ENCODE measurements around the gene CDH26.

CDH26 gene

DNA sequence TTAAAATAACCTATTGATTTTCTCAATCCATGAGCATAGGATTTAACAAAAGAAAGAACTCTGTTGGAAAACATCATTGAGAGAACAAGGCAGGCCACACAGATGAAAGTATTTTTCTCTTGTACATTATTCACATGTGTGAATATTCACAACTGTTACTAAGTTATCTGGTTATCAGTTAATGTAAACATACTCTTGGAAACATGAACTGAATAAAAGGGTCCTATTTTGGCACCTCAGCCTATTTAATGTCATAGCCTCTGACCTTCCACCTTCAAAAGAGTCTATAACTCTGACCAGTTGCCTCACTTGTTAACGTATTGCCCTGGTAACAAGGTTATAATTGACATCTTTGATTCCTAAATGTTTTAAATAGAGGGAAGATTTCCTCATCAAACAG, 32.9 kb upstream of the CDH26 start:
- Histone ChIP-seq H2AFZ (ENCODE audit: low read depth, low read length, severe bottlenecking) (no peak overlapping the region), H3K4me2 (ENCODE audit: low read depth, low read length, poor library complexity, severe bottlenecking) (no peak overlapping the region), H3K9ac (ENCODE audit: low read length) (no peak overlapping the region)

DNA sequence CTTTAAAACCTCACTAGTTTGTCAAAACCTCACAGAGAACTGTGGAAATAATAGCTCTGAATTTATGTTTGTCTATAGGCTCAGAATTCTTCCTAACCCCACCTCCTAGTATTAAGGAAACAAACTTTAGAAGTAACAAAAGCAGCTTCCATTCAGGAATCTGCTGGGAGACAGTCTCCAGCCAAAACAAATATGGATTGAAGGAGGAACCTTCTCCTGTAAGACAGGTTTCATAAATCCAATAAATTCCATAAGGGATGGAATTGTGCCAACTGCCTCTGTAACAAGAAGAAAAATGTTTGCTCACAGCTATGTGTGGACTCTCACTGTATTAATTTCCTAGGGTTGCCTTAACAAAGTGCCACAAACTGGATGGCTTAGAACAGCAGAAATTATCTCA, 32.3 kb upstream of the CDH26 start:
- H3K27ac ChIP-seq (ENCODE audit: low read depth, low read length) = no peak overlapping the region
- no peaks in the 10 kb centered on the region for H3F3A ChIP-seq (ENCODE audit: insufficient read depth)
- H3K4me2 ChIP-seq (ENCODE audit: low read depth, low read length, poor library complexity, severe bottlenecking) = no peak overlapping the region
- no peak overlapping the region for H2AFZ ChIP-seq (ENCODE audit: low read depth, low read length, severe bottlenecking)
- TF ChIP-seq, protein P1, sequence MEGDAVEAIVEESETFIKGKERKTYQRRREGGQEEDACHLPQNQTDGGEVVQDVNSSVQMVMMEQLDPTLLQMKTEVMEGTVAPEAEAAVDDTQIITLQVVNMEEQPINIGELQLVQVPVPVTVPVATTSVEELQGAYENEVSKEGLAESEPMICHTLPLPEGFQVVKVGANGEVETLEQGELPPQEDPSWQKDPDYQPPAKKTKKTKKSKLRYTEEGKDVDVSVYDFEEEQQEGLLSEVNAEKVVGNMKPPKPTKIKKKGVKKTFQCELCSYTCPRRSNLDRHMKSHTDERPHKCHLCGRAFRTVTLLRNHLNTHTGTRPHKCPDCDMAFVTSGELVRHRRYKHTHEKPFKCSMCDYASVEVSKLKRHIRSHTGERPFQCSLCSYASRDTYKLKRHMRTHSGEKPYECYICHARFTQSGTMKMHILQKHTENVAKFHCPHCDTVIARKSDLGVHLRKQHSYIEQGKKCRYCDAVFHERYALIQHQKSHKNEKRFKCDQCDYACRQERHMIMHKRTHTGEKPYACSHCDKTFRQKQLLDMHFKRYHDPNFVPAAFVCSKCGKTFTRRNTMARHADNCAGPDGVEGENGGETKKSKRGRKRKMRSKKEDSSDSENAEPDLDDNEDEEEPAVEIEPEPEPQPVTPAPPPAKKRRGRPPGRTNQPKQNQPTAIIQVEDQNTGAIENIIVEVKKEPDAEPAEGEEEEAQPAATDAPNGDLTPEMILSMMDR (IDR thresholded peaks at IDR 0.05; ENCODE audit: insufficient read depth, low read length, poor library complexity, severe bottlenecking) = no peak
- no peak for TF ChIP-seq EZH2phosphoT487 (conservative IDR thresholded peaks at IDR 0.05; ENCODE audit: low read length)
- H3K27me3 ChIP-seq (ENCODE audit: low read length) = no peaks in the 10 kb centered on the region
- H3K36me3 ChIP-seq (ENCODE audit: low read length) = no peaks in the 10 kb centered on the region
- no peaks in the 10 kb centered on the region for H4K20me1 ChIP-seq (ENCODE audit: low read depth, low read length)
- no peaks in the 10 kb centered on the region for H3K9me2 ChIP-seq (replicated peaks; ENCODE audit: insufficient read depth, low read length)
- no peak overlapping the region for H3K9ac ChIP-seq (ENCODE audit: low read length)
- no peaks in the 10 kb centered on the region for H3K9me3 ChIP-seq (ENCODE audit: insufficient read depth, low read length)
- no peak overlapping the region for H3K4me3 ChIP-seq (ENCODE audit: insufficient read depth, low read length, poor library complexity, severe bottlenecking)
- no peaks in the 10 kb centered on the region for H3K79me2 ChIP-seq (ENCODE audit: insufficient read depth, low read length)

More for the DNA sequence above, 32.9 kb upstream of the CDH26 start:
- TF ChIP-seq EZH2phosphoT487 (conservative IDR thresholded peaks at IDR 0.05; ENCODE audit: low read length) = no peak
- TF ChIP-seq, protein P1 (IDR thresholded peaks at IDR 0.05; ENCODE audit: insufficient read depth, low read length, poor library complexity, severe bottlenecking) = no peak
- H3K36me3 ChIP-seq (ENCODE audit: low read length) = no peaks in the 10 kb centered on the region
- H3K27me3 ChIP-seq (ENCODE audit: low read length) = no peaks in the 10 kb centered on the region
- H3K9me2 ChIP-seq (replicated peaks; ENCODE audit: insufficient read depth, low read length) = no peaks in the 10 kb centered on the region
- H3K9me3 ChIP-seq (ENCODE audit: insufficient read depth, low read length) = no peaks in the 10 kb centered on the region
- H3K4me3 ChIP-seq (ENCODE audit: insufficient read depth, low read length, poor library complexity, severe bottlenecking) = no peak overlapping the region
- no peaks in the 10 kb centered on the region for H3F3A ChIP-seq (ENCODE audit: insufficient read depth)
- H3K79me2 ChIP-seq (ENCODE audit: insufficient read depth, low read length) = no peaks in the 10 kb centered on the region
- no peaks in the 10 kb centered on the region for H4K20me1 ChIP-seq (ENCODE audit: low read depth, low read length)
- H3K27ac ChIP-seq (ENCODE audit: low read depth, low read length) = no peak overlapping the region

DNA sequence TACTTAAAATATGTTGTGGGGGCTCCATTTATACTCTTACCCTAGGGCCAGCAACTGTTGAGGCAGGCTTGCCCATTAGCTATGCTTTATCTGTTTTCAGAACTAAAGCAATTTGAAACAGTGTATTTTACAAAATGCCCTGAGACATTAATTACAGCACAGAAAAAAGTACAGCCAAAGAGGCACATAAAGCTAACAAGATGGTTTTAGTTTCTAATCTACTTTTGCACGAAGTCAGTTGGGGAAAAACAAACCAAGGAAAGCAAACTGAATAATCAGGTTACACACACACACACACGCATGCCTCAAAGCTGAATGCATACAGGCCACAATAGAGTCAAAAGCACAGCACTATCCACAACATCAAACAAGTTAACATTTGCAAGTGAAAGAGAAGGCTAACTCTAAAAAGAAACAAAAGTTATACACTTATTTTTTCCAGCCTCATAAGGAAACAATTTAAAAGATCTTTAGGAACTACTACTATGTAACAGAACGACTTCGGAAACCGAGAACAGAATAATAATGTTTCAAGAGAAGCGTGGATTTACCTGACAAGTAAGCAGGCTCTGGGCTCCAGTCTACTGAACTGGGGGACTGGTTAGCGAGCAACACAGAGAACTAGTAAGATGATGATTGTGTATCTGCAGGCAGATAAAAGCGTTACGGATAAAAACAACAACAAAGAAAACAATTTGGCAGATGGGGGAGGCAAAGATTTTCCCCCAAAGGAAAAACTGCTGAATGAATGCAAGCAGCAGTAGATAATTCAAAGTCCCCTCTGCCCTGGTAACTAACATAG, 26.5 kb upstream of the CDH26 start:
- TF ChIP-seq, protein P1 (IDR thresholded peaks at IDR 0.05; ENCODE audit: insufficient read depth, low read length, poor library complexity, severe bottlenecking) = no peak
- no peak for TF ChIP-seq EZH2phosphoT487 (conservative IDR thresholded peaks at IDR 0.05; ENCODE audit: low read length)
- Histone ChIP-seq H3F3A (ENCODE audit: insufficient read depth) (no peaks in the 10 kb centered on the region), H3K9me3 (ENCODE audit: insufficient read depth, low read length) (no peaks in the 10 kb centered on the region), H2AFZ (ENCODE audit: low read depth, low read length, severe bottlenecking) (no peak overlapping the region), H3K27me3 (ENCODE audit: low read length) (no peaks in the 10 kb centered on the region), H3K4me2 (ENCODE audit: low read depth, low read length, poor library complexity, severe bottlenecking) (no peak overlapping the region), H3K27ac (ENCODE audit: low read depth, low read length) (no peak overlapping the region), H3K79me2 (ENCODE audit: insufficient read depth, low read length) (no peaks in the 10 kb centered on the region), H3K9me2 (replicated peaks; ENCODE audit: insufficient read depth, low read length) (no peaks in the 10 kb centered on the region), H3K9ac (ENCODE audit: low read length) (no peak overlapping the region), H3K4me3 (ENCODE audit: insufficient read depth, low read length, poor library complexity, severe bottlenecking) (no peak overlapping the region), H3K36me3 (ENCODE audit: low read length) (no peaks in the 10 kb centered on the region), H4K20me1 (ENCODE audit: low read depth, low read length) (no peaks in the 10 kb centered on the region)
